C4-2B (cell line): ENCODE measurements around the gene SRRM4.

Experiments
- CTCF ChIP-seq: fragments of 450-650 bp; conservative IDR thresholded peaks from 2 replicates; pipeline ENCODE4 v1.5.1; 2017; ENCODE audit warnings: mild to moderate bottlenecking
- ZFX ChIP-seq: fragments of 450-650 bp; IDR thresholded peaks from 2 replicates; pipeline ENCODE4 v1.6.1; 2017

GRCh38 chr12:119167902-119168301, 186.6 kb downstream of the SRRM4 start:
- no peak for TF ChIP-seq CTCF
- TF ChIP-seq ZFX, result no peak
